Epithelial cell of esophagus (primary cell): Measurements from ENCODE around the gene GALNT9.

Source experiments
- DNase-seq: peaks from one replicate; pipeline ENCODE4 v3.0.0; 2010; ENCODE audit warnings: low read depth
- H3K4me3 ChIP-seq: 2 replicates; pipeline ENCODE4 v1.5.1; 2011; ENCODE audit warnings: mild to moderate bottlenecking, low read length, control low read depth
- TF ChIP-seq, protein P1 (sequence below): IDR thresholded peaks from 2 replicates; pipeline ENCODE4 v1.5.1; 2011; ENCODE audit warnings: low read depth, mild to moderate bottlenecking, low read length, control low read depth, inconsistent platforms; ENCODE audit not compliant: insufficient read depth; ENCODE audit errors: missing control alignments

The GALNT9 gene

DNA sequence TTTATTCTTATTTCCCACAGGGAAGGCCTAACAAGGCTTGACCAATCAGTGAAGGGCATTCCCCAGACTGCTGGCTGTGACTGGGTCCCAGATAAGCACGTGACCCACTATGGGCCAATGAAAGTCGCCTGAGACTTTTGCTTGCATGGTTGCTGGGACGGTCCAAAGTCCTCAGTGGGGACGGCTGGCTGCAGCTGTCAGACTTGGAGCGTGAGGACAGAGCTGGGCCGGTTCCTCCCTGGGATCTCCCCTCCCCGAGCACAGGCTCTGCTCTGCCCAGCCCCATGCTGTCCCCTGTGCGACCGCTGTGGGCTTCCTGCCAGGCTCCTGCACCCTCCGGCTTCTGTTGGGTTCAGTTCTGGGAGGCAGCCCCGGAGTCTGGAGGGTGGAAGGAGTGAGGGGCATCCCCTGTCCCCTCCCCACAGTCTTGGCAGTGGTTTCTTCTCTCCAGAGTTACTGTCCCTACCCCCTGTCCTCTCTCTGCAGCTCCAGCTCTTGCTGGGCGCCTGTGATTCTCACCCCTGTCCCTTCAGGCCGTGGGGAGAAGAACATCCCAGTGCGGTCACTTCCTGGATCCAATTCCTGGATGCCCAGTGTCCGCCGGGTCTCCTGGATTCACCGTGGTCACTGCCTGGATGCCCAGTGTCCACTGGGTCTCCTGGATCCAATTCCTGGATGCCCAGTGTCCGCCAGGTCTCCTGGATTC is 50.1 kb downstream of the GALNT9 start:
- H3K4me3 ChIP-seq = no peak overlapping the region
- TF ChIP-seq, protein P1, sequence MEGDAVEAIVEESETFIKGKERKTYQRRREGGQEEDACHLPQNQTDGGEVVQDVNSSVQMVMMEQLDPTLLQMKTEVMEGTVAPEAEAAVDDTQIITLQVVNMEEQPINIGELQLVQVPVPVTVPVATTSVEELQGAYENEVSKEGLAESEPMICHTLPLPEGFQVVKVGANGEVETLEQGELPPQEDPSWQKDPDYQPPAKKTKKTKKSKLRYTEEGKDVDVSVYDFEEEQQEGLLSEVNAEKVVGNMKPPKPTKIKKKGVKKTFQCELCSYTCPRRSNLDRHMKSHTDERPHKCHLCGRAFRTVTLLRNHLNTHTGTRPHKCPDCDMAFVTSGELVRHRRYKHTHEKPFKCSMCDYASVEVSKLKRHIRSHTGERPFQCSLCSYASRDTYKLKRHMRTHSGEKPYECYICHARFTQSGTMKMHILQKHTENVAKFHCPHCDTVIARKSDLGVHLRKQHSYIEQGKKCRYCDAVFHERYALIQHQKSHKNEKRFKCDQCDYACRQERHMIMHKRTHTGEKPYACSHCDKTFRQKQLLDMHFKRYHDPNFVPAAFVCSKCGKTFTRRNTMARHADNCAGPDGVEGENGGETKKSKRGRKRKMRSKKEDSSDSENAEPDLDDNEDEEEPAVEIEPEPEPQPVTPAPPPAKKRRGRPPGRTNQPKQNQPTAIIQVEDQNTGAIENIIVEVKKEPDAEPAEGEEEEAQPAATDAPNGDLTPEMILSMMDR = no peak
- no peak for DNase-seq

DNA sequence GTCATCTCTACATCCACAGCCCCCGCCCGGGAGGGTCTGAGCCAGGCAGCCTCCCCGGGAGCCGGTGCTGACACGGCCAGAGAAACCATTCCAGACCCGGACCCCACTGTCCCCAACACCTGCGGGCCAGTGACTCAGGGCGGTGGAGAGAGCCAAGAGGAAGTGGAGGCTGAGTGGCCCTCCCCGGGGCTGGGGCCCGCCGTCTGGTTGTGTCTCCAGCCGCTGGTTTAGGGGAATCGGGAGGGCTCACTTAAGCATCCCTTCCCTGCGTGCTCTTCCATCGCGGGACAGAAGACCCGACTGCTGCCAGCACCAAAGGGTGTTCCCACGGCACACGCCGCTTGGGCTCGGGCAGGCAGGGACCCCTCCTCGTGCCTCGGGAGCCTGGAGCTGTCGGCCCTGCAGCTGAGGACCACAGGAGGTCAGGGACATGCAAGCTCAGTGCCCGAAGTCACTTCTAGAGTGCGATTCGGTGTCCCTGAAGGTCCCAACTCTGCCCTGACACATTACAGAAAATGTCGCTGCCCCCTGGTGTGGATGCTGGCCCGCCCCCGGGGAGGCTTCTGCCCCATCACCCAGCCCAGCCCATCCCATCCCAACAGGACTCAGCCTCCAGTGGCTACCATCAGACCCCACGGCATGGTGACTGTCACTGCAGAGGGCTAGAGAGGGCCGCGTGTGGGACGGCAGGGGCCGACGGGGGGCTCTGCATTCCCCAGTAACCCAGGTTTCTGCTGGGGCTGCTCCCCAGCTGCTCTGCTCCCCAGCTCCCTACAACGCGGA is 50.8 kb downstream of the GALNT9 start:
- TF ChIP-seq, protein P1 = no peak
- no peak for DNase-seq
- no peak overlapping the region for H3K4me3 ChIP-seq

DNA sequence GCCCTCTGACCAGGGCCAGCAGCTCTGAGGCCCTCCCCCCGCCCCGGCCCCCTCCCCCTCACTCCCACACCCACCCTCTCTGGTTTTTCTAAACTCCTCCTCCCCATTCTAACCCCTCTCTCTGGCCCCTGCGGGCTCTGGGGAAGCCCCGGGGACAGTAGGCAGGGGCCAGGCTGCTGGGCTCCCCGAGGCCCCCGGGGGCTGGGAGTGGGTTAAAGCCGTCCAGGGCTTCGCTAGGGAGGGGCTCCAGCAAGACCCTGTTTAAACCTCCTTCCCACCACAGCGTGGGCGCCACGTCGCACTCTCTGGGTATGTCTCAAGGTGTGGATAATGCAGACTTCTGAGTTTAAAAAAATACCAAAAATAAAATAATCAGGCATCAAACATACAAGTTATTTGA is 51.4 kb downstream of the GALNT9 start:
- TF ChIP-seq, protein P1 = no peak
- no peak overlapping the region for H3K4me3 ChIP-seq
- DNase-seq = no peak

DNA sequence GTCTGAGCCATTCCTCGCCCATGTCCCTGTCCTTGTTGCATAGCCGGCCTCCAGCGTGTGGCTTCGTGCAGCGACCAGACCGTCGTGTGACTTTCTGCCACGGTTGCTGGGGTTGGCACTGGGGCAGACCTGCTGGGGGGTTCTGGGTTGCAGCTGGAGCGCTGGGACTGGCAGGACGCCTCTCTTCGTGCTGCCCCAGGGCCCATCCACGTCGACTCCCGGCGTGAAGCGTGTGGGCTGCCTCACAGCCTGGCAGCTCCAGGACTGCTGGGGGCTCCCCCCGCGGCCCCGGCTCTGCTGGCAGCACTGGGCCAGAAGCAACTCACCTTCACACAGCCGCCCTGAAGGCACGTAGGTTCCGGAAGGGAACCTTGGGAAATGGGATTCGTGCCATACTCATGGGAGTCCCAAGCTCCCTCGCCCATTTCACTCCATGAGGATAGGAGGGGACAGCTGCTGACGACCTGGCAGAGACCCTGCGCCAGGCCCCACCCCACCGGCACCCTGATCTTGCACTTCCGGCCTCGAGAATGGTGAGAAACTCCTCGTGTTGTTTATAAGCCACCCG is 51.9 kb downstream of the GALNT9 start:
- H3K4me3 ChIP-seq = no peak overlapping the region
- TF ChIP-seq, protein P1 = no peak
- DNase-seq = no peak

DNA sequence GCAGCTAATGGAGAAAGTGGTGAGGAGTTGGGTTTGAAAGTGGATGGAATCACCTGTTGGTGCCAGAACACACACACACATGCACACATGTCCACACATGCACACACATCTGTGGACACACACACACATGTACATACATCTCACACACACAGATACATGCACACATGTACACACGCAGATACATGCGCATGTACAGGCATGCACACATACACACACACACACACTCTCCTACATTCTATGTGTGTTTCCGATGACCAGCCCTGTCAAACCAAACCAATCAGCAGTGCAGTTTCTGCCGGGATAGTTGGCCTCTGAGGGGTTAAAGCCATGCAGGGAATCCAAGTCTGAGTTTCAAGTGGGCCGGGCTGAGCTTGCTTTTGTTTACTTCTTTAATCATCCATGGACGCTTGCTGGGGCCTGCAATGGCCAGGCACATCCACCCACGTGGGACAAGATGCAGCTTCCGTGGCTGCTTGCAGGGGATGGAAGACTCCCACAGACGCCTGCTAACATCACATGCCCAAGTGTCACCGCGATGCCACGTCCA is 52.5 kb downstream of the GALNT9 start:
- no peak overlapping the region for H3K4me3 ChIP-seq
- DNase-seq = no peak
- TF ChIP-seq, protein P1 = no peak

DNA sequence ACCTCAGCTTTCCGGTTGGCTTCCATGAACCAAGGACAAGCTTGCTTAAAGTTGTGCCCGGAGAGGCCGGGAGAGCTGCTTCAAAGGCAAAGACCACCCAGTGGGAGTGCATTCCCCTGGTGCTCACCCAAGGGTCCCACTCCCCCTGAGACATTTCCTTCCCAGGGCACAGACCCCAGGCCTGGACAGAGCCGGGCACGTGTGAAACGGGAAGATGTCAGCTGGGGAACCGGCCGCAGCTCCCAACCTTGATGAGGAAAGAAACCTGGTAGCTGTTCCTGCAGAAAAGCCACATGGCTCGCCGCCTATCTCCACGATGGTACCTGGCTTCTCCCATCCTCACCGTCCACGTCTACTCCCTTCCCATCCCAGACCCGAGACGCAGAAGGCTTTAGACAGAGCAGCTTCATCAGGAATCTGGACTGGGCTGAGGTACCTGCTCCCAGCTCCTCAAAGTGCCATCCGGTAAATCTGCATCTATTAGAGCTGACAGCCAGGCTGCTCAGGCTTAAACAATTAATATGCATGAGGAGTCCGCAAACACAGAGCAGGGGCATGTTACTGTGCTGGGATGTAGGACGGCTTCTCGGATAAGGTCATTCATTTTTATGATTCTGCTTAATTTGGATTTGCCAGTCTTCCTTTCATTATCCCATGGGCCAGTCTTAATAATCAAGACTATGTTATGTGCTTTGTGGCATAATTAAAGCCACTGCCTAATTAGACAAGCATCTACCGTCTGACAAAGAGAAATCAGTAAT is 53.1 kb downstream of the GALNT9 start:
- TF ChIP-seq, protein P1 = no peak
- DNase-seq = no peak
- no peak overlapping the region for H3K4me3 ChIP-seq
